Lung (tissue), 12 donors: ENCODE results near the gene MS4A4A. TPM values are rescaled to one million over a fixed set of nuclear protein-coding genes. Genes with fewer than 3 reads are reported as not detected.

Experiments
- ATAC-seq: fragments of 200-7000 bp; cut with Tn5 transposase; one replicate; pipeline ENCODE4 v1.9.1; 2020; ENCODE audit warnings: moderate number of reproducible peaks; ENCODE audit not compliant: insufficient read depth, low FRiP score
- DNase-seq, 3 donors: peaks; one replicate each; pipeline ENCODE4 v3.0.0-alpha.2; 2013 to 2017
- H3K27ac ChIP-seq, 2 donors: one replicate each; pipeline ENCODE4 v1.5.1; 2013; ENCODE audit warnings: mild to moderate bottlenecking in 2 of 2, moderate library complexity in 2 of 2, control low read depth in 1 of 2, inconsistent platforms in 1 of 2, low read depth in 1 of 2, low read length in 1 of 2
- H3K27me3 ChIP-seq, 3 donors: one replicate each; pipeline ENCODE4 v1.5.1; 2013; ENCODE audit warnings: low read length in 2 of 3; ENCODE audit not compliant: control insufficient read depth in 3 of 3, insufficient read depth in 3 of 3
- H3K36me3 ChIP-seq, 4 donors: one replicate each; pipeline ENCODE4 v1.5.1; 2013; ENCODE audit warnings: low read length in 4 of 4, mild to moderate bottlenecking in 1 of 4, moderate library complexity in 1 of 4; ENCODE audit not compliant: control insufficient read depth in 4 of 4, insufficient read depth in 4 of 4
- H3K4me1 ChIP-seq, 5 donors: one replicate each; pipeline ENCODE4 v1.5.1; 2013; ENCODE audit warnings: low read length in 5 of 5, mild to moderate bottlenecking in 2 of 5, moderate library complexity in 1 of 5; ENCODE audit not compliant: control insufficient read depth in 5 of 5, insufficient read depth in 5 of 5
- H3K4me3 ChIP-seq: one replicate; pipeline ENCODE4 v1.5.1; 2013; ENCODE audit warnings: mild to moderate bottlenecking, control low read depth, moderate library complexity
- H3K9ac ChIP-seq, 2 donors: one replicate each; pipeline ENCODE4 v1.5.1; 2013; ENCODE audit warnings: low read length in 2 of 2, control low read depth in 1 of 2; ENCODE audit not compliant: insufficient read depth in 1 of 2
- H3K9me3 ChIP-seq, 4 donors: one replicate each; pipeline ENCODE4 v1.5.1; 2013; ENCODE audit warnings: low read length in 3 of 4, mild to moderate bottlenecking in 1 of 4, moderate library complexity in 1 of 4; ENCODE audit not compliant: control insufficient read depth in 4 of 4, insufficient read depth in 3 of 4
- WGBS, 2 donors: extraction: QIAGEN DNeasy Blood & Tissue Kit; methylation state at CpG; one replicate each; pipeline ENCODE4 v1.1.7; 2013; 5-methylcytosine and 5-hydroxymethylcytosine counted together
- polyA plus RNA-seq, 2 donors: library from polyadenylated mRNA; stranded (reverse); fragments of 200-250 nt; gene quantifications; one replicate each; pipeline ENCODE4 v1.2.1, GENCODE V29; 2013
- total RNA-seq, 2 donors: library from RNA; depleted of rRNA in 1 of 2; stranded (reverse); fragments of >200 nt in 1 of 2; gene quantifications; one replicate each; pipeline ENCODE4 v1.2.1, GENCODE V29; 2014 to 2021
- TF ChIP-seq, protein P1 (sequence below): IDR thresholded peaks from 2 replicates; pipeline ENCODE4 v1.5.1; 2012; ENCODE audit warnings: mild to moderate bottlenecking; ENCODE audit errors: control extremely low read depth, extremely low read depth
- donor health status: control.
- donor health status: control.
- donor health status: Bipolar disorder and iron deficiency.
- donor health status: healthy.
- donor health status: DM: yes; HTN: yes; CAD: no.

The MS4A4A gene
- total and polyA plus RNA-seq, 4 donors = 11.1 to 155 (median 32.8) TPM

DNA sequence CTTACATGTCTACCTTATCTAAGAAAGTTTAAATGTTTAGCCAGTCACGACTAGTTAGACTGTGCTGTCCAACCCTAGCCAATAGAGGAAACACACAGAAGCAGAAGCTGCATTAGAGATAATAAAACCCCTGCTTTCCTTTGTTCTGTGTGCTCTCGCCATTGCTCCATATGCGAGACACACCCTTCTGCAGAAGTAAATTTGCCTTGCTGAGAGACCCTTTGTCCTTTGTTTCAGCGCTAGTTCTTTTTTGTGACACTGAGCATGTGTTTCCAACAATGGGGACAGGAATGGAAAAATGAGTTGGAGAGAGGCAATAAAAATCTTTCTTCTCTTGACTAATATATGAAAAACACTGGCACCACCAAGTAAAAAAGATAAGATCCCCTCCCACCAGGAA, 19.5 kb upstream of the MS4A4A start:
- 82 to 90% methylated on average over 4 of the region's 4 CpGs for WGBS, 2 donors
- no peak for ATAC-seq

DNA sequence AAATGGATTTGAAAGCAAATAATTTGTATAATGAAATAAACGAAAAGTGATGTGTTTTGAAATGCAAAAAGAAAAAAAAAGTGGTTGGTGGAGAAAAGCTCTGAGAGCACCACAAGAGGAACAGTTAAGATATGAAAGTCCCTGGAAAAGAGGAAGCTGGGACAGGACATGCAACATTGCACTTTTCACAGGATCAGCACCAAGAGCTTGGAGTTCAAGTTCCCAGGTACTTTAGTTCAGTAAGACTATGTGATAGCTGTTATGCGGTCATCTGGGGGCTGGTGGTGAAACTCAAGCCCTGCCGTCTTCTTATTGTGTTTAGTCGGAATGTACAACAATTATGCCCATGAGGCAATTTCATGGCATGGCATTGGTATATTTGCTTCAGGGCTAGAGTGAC, 17.1 kb upstream of the MS4A4A start:
- no peak overlapping the region for H3K27ac ChIP-seq
- no peaks in the 10 kb centered on the region for H3K36me3 ChIP-seq
- no peak overlapping the region for H3K4me3 ChIP-seq
- TF ChIP-seq, protein P1, sequence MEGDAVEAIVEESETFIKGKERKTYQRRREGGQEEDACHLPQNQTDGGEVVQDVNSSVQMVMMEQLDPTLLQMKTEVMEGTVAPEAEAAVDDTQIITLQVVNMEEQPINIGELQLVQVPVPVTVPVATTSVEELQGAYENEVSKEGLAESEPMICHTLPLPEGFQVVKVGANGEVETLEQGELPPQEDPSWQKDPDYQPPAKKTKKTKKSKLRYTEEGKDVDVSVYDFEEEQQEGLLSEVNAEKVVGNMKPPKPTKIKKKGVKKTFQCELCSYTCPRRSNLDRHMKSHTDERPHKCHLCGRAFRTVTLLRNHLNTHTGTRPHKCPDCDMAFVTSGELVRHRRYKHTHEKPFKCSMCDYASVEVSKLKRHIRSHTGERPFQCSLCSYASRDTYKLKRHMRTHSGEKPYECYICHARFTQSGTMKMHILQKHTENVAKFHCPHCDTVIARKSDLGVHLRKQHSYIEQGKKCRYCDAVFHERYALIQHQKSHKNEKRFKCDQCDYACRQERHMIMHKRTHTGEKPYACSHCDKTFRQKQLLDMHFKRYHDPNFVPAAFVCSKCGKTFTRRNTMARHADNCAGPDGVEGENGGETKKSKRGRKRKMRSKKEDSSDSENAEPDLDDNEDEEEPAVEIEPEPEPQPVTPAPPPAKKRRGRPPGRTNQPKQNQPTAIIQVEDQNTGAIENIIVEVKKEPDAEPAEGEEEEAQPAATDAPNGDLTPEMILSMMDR = no peak
- ATAC-seq (no peak), DNase-seq (no peak)
- no peak overlapping the region for H3K9ac ChIP-seq
- no peaks in the 10 kb centered on the region for H3K9me3 ChIP-seq
- WGBS, 2 donors = 62 to 71% methylated on average over 4 of the region's 4 CpGs
- no peaks in the 10 kb centered on the region for H3K4me1 ChIP-seq
- no peaks in the 10 kb centered on the region for H3K27me3 ChIP-seq

More for the DNA sequence above, 19.5 kb upstream of the MS4A4A start:
- H3K27ac ChIP-seq = no peak overlapping the region
- H3K36me3 ChIP-seq = no peaks in the 10 kb centered on the region
- TF ChIP-seq, protein P1 = no peak
- no peaks in the 10 kb centered on the region for H3K4me1 ChIP-seq
- H3K27me3 ChIP-seq = no peaks in the 10 kb centered on the region
- no peak overlapping the region for H3K9ac ChIP-seq
- H3K4me3 ChIP-seq = no peak overlapping the region
- no peak for DNase-seq
- no peaks in the 10 kb centered on the region for H3K9me3 ChIP-seq

DNA sequence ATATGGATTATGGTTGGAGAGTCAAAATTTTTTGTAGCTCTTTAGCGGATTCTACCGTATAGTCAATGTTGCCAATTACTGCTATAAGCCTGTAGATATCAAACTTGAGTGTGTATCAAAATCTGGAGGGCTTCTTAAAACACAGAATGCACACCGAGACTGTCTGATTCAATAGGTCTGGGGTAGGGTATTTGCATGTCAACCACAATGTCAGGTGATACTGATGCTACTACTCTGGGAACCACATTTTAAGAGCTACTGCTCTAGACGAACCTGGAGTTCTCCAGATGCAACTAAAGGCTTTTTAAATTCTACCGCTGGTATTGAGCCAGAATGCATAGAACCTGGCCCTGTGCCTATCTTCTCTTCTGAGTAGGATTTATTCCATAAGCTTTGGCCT, 15.8 kb upstream of the MS4A4A start:
- Histone ChIP-seq H3K36me3 (no peaks in the 10 kb centered on the region), H3K4me3 (no peak overlapping the region), H3K27me3 (no peaks in the 10 kb centered on the region), H3K4me1 (no peaks in the 10 kb centered on the region), H3K27ac (no peak overlapping the region), H3K9me3 (no peaks in the 10 kb centered on the region), H3K9ac (no peak overlapping the region)
- no peak for DNase-seq
- ATAC-seq = no peak
- TF ChIP-seq, protein P1 = no peak
- 83 to 93% methylated on average over 5 of the region's 5 CpGs for WGBS, 2 donors

DNA sequence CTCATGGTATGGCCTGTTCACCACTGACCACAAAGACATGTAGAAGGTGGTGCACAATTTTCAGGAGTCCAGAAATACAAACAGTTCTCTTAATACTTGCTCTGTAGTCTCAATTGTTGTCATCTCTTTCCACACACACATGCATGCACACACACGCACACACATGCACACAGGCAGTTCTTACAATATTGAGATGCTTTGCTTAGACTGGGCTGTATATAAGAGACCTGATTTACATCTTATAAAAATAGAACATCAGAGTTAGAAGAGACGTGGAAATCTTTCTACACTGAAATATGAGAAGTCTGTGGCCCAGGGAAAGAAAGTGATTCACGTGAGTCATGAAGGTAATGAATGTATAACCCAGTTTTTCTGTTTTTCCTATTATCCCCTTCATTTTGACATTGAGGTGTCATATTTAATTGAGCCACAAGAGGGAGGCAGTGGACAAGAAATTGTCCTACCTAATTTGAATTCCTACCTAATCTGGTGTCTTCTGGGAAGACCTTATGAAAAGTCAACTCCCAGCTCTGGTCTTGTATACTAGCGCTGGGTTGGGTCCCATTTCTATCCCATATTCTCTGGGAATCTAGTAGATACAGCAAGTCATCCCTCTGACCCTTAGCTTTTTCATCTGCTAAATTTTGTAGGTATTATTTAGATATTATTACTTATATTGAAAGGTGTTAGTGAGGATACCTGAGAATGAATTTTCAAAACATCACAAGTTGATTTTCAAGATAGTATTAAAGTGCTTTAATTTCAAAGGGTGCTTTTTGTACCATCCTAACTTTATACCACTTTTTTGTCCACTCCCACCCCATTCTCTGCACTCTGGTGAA, 14.9 kb upstream of the MS4A4A start:
- ATAC-seq (peak; percentile 61), DNase-seq (peak in 2 of 3 donors; percentile 30 to 38)
- Histone ChIP-seq H3K9ac (no peak overlapping the region), H3K9me3 (peaks cover 0 to 2% (median 0%) of the 10 kb centered on the region in 4 donors), H3K27me3 (no peaks in the 10 kb centered on the region), H3K27ac (no peak overlapping the region), H3K4me1 (no peaks in the 10 kb centered on the region), H3K36me3 (no peaks in the 10 kb centered on the region), H3K4me3 (no peak overlapping the region)
- 27 to 30% methylated on average over 4 of the region's 4 CpGs for WGBS, 2 donors
- TF ChIP-seq, protein P1 = peak; percentile 62
